HG03175 (cell line): Measurements from ENCODE around the gene DHX38.

Source experiments
- ATAC-seq: cut with Tn5 transposase; IDR thresholded peaks from one replicate; pipeline ENCODE4 v1.9.1; 2021; ENCODE audit warnings: mild to moderate bottlenecking, moderate library complexity; ENCODE audit not compliant: unreplicated experiment

Gene DHX38

GRCh38 chr16:72162105-72162692 lies 68.6 kb downstream of the DHX38 start:
- no peak for ATAC-seq
